ENCODE data around the gene NR5A1.

- TF ChIP-seq CTCF (IDR thresholded peaks at IDR 0.05) = no peak
- TF ChIP-seq POLR2A (IDR thresholded peaks at IDR 0.05) = no peak
Measured at GRCh38 chr9:124471761-124472160, 35.4 kb downstream of the NR5A1 start.

Data from uterus (tissue), 2 donors.